Smooth muscle cell of bladder (primary cell): ENCODE data around the gene NPIPA8. TPM values are rescaled to one million over a fixed set of nuclear protein-coding genes. Genes with fewer than 3 reads are reported as not detected.

Experiments
- total RNA-seq: library from RNA; depleted of rRNA; stranded (reverse); fragments of >200 nt; gene quantifications from 2 replicates; pipeline ENCODE4 v1.2.3, GENCODE V29; 2014

The NPIPA8 gene
- total RNA-seq, result not detected in 2 replicates

GRCh38 chr16:18336636-18337035 is at the start of gene NPIPA8:
Gene NPIPA8, minus strand, starts transcription at chr16:18336736. Its CDS starts 4,074 bp downstream, at chr16:18332662.

Other genes with a start within 250 kb of the NPIPA8 start
- gene NOMO2, start 225.4 kb upstream of the NPIPA8 start, total RNA-seq, result 192 and 204 TPM in 2 replicates